H9 (cell line): ENCODE results near the gene SV2A. TPM values are rescaled to one million over a fixed set of nuclear protein-coding genes. Genes with fewer than 3 reads are reported as not detected.

Experiments used
- DNase-seq: peaks from one replicate; pipeline ENCODE4 v3.0.0-alpha.2; 2017
- H2AFZ ChIP-seq: one replicate; pipeline ENCODE4 v1.6.1; 2013; ENCODE audit warnings: mild to moderate bottlenecking, low read length, control low read depth, moderate library complexity
- H2AK5ac ChIP-seq: 2 replicates; pipeline ENCODE4 v1.6.1; 2013; ENCODE audit warnings: low read length, control low read depth, mixed read lengths; ENCODE audit not compliant: insufficient read length
- H2BK120ac ChIP-seq: one replicate; pipeline ENCODE4 v1.6.1; 2013; ENCODE audit warnings: low read depth, mild to moderate bottlenecking, low read length, control low read depth, inconsistent platforms; ENCODE audit not compliant: poor library complexity, severe bottlenecking
- H2BK12ac ChIP-seq: 2 replicates; pipeline ENCODE4 v1.6.1; 2013; ENCODE audit warnings: low read length, control low read depth, mixed read lengths, low read depth; ENCODE audit not compliant: insufficient read length
- H2BK15ac ChIP-seq: 2 replicates; pipeline ENCODE4 v1.6.1; 2013; ENCODE audit warnings: low read depth, low read length, control low read depth
- H2BK20ac ChIP-seq: one replicate; pipeline ENCODE4 v1.6.1; 2013; ENCODE audit warnings: low read depth, mild to moderate bottlenecking, low read length, control low read depth, inconsistent platforms; ENCODE audit not compliant: poor library complexity, severe bottlenecking
- H2BK5ac ChIP-seq: 2 replicates; pipeline ENCODE4 v1.6.1; 2013; ENCODE audit warnings: low read length, control low read depth, mixed read lengths; ENCODE audit not compliant: insufficient read length
- H3K14ac ChIP-seq: 2 replicates; pipeline ENCODE4 v1.6.1; 2013; ENCODE audit warnings: low read length, control low read depth; ENCODE audit not compliant: insufficient read depth
- H3K18ac ChIP-seq: 2 replicates; pipeline ENCODE4 v1.6.1; 2013; ENCODE audit warnings: low read depth, mild to moderate bottlenecking, mixed read lengths, low read length, control low read depth; ENCODE audit not compliant: insufficient read length
- H3K23ac ChIP-seq: 2 replicates; pipeline ENCODE4 v1.6.1; 2013; ENCODE audit warnings: low read length, control low read depth, mixed read lengths, low read depth; ENCODE audit not compliant: insufficient read length
- H3K23me2 ChIP-seq: 2 replicates; pipeline ENCODE4 v1.6.1; 2013; ENCODE audit warnings: low read depth, mild to moderate bottlenecking, mixed read lengths, low read length, control low read depth; ENCODE audit not compliant: insufficient read length, poor library complexity, severe bottlenecking
- H3K27ac ChIP-seq: 2 replicates; pipeline ENCODE4 v1.5.1; 2013; ENCODE audit warnings: low read length, control low read depth, mixed read lengths, low read depth; ENCODE audit not compliant: insufficient read length
- H3K27me3 ChIP-seq: 2 replicates; pipeline ENCODE4 v1.6.1; 2013; ENCODE audit warnings: low read length, control low read depth, inconsistent platforms; ENCODE audit not compliant: insufficient read depth
- H3K4ac ChIP-seq: 2 replicates; pipeline ENCODE4 v1.6.1; 2013; ENCODE audit warnings: low read depth, mild to moderate bottlenecking, control low read depth, inconsistent platforms, low read length, moderate library complexity
- H3K4me1 ChIP-seq: 2 replicates; pipeline ENCODE4 v1.6.1; 2013; ENCODE audit warnings: low read length, control low read depth, inconsistent platforms; ENCODE audit not compliant: insufficient read depth
- H3K4me2 ChIP-seq: 2 replicates; pipeline ENCODE4 v1.6.1; 2013; ENCODE audit warnings: low read length, control low read depth, mixed read lengths; ENCODE audit not compliant: insufficient read length, insufficient read depth
- H3K56ac ChIP-seq: 2 replicates; pipeline ENCODE4 v1.6.1; 2013; ENCODE audit warnings: low read depth, mild to moderate bottlenecking, mixed read lengths, low read length, control low read depth; ENCODE audit not compliant: insufficient read length
- H3K79me1 ChIP-seq: 2 replicates; pipeline ENCODE4 v1.6.1; 2013; ENCODE audit warnings: low read depth, mild to moderate bottlenecking, moderate library complexity, low read length, control low read depth, inconsistent platforms; ENCODE audit not compliant: insufficient read depth, poor library complexity, severe bottlenecking
- H3K79me2 ChIP-seq: 2 replicates; pipeline ENCODE4 v1.6.1; 2013; ENCODE audit warnings: low read length, control low read depth, inconsistent platforms; ENCODE audit not compliant: insufficient read depth
- H3K9ac ChIP-seq: 2 replicates; pipeline ENCODE4 v1.6.1; 2013; ENCODE audit warnings: low read length, control low read depth, mixed read lengths; ENCODE audit not compliant: insufficient read length; ENCODE audit errors: extremely low read depth
- H3K9me3 ChIP-seq: one replicate; pipeline ENCODE4 v1.6.1; 2013; ENCODE audit warnings: low read depth, low read length, inconsistent platforms; ENCODE audit not compliant: control insufficient read depth
- H3T11ph ChIP-seq: one replicate; pipeline ENCODE4 v1.6.1; 2013; ENCODE audit warnings: mild to moderate bottlenecking, low read length, control low read depth, inconsistent platforms
- H4K20me1 ChIP-seq: one replicate; pipeline ENCODE4 v1.6.1; 2013; ENCODE audit not compliant: control insufficient read depth, insufficient read length, insufficient read depth
- H4K5ac ChIP-seq: 2 replicates; pipeline ENCODE4 v1.6.1; 2013; ENCODE audit warnings: low read depth, mild to moderate bottlenecking, mixed read lengths, low read length, control low read depth; ENCODE audit not compliant: insufficient read length
- H4K8ac ChIP-seq: replicated peaks from 2 replicates; pipeline ENCODE4 v1.6.1; 2013; ENCODE audit warnings: low read length, control low read depth, mixed read lengths, low read depth; ENCODE audit not compliant: insufficient read length
- H4K91ac ChIP-seq: 2 replicates; pipeline ENCODE4 v1.6.1; 2013; ENCODE audit warnings: low read depth, mild to moderate bottlenecking, moderate library complexity, mixed read lengths, low read length, control low read depth; ENCODE audit not compliant: insufficient read length
- H3K27ac Mint-ChIP-seq, 3 experiments: 2 replicates in 2 of 3; 3 replicates in 1 of 3; pipeline ENCODE4 v1.8.0; 2020 to 2021; ENCODE audit warnings: mixed read lengths in 3 of 3, mild to moderate bottlenecking in 1 of 3, moderate library complexity in 1 of 3
- H3K27me3 Mint-ChIP-seq: 2 replicates; pipeline ENCODE4 v1.8.0; 2021; ENCODE audit warnings: low read depth, mild to moderate bottlenecking, moderate library complexity, mixed read lengths
- H3K36me3 Mint-ChIP-seq, 3 experiments: 2 replicates in 2 of 3; 3 replicates in 1 of 3; pipeline ENCODE4 v1.8.0; 2020 to 2021; ENCODE audit warnings: low read depth in 3 of 3, mixed read lengths in 3 of 3; ENCODE audit not compliant: insufficient read depth in 1 of 3
- H3K4me1 Mint-ChIP-seq, 2 experiments: 2 replicates each; pipeline ENCODE4 v1.8.0; 2020; ENCODE audit warnings: mixed read lengths in 2 of 2
- H3K4me3 Mint-ChIP-seq, 2 experiments: 2 replicates in 1 of 2; 3 replicates in 1 of 2; pipeline ENCODE4 v1.8.0; 2020 to 2021; ENCODE audit warnings: mild to moderate bottlenecking in 2 of 2, mixed read lengths in 2 of 2, moderate library complexity in 1 of 2
- H3K9me3 Mint-ChIP-seq, 2 experiments: 2 replicates in 1 of 2; 3 replicates in 1 of 2; pipeline ENCODE4 v1.8.0; 2020; ENCODE audit warnings: mild to moderate bottlenecking in 2 of 2, mixed read lengths in 2 of 2, moderate library complexity in 1 of 2
- WGBS: extraction: QIAGEN DNeasy Blood & Tissue Kit; methylation state at CpG from one replicate; pipeline ENCODE4 v1.1.7; 2013; ENCODE audit warnings: missing lambda C conversion rate, low lambda C conversion rate, mixed read lengths; ENCODE audit not compliant: insufficient read length; ENCODE audit errors: extremely low coverage; 5-methylcytosine and 5-hydroxymethylcytosine counted together
- total RNA-seq: library from RNA; stranded (reverse); gene quantifications from 2 replicates; pipeline ENCODE4 v1.2.1, GENCODE V29; 2021
- TF ChIP-seq, protein P1 (sequence below): fragments of 200-600 bp; sonication (generic); conservative IDR thresholded peaks from 3 replicates; pipeline ENCODE4 v1.8.0; 2021; ENCODE audit warnings: antibody characterized with exemption, mild to moderate bottlenecking

SV2A gene
- total RNA-seq, 1 experiment from 2014 or later = 42.4 TPM

DNA sequence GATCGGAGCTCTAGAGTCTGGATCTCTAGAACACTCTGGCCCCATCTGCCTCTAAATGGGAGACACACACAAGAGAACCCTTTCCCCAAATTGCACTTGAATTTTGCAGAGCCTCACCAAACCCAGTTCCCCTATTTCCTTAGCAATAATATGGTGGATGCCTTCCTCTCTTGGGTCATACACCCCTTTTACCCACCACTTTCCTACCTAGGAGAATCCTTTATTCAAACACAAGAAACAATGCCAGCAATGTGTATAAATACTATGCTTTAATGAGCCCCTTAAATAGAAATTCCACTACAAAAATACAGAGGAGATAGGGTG is 10.7 kb upstream of the SV2A start:
- Histone ChIP-seq H4K20me1 (no peaks in the 10 kb centered on the region), H3K79me2 (peaks cover 8% of the 10 kb centered on the region; the same call in 1 of the 2 replicates), H3K14ac (peak overlapping the region; percentile 86; the same call in 1 of the 2 replicates), H4K5ac (no peak overlapping the region), H3K23ac (no peak overlapping the region), H2AFZ (no peak overlapping the region), H3K4ac (no peak overlapping the region), H3K27ac (peak overlapping the region; percentile 91), H3T11ph (no peak overlapping the region), H3K56ac (no peak overlapping the region), H3K79me1 (peaks cover 11% of the 10 kb centered on the region), H2BK15ac (no peak overlapping the region), H3K23me2 (peaks cover 11% of the 10 kb centered on the region), H3K18ac (peak overlapping the region; percentile 89), H2BK12ac (no peak overlapping the region), H2AK5ac (no peak overlapping the region), H2BK120ac (no peak overlapping the region), H2BK5ac (no peak overlapping the region), H3K9me3 (no peaks in the 10 kb centered on the region), H2BK20ac (no peak overlapping the region), H3K27me3 (no peaks in the 10 kb centered on the region), H4K8ac (no peak overlapping the region), H3K9ac (peak overlapping the region; percentile 91), H3K4me2 (peak overlapping the region; percentile 96), H3K4me1 (peaks cover 2% of the 10 kb centered on the region; the same call in 1 of the 2 replicates), H4K91ac (no peak overlapping the region)
- H3K4me3 Mint-ChIP-seq = peak overlapping the region; percentile 97 to 100
- peak overlapping the region; percentile 97 to 99 (median 99) for H3K27ac Mint-ChIP-seq
- no peak for DNase-seq
- H3K9me3 Mint-ChIP-seq = no peaks in the 10 kb centered on the region; a peak in 1 of 5 replicates
- H3K4me1 Mint-ChIP-seq = peaks cover 19 to 26% of the 10 kb centered on the region in 2 experiments
- TF ChIP-seq, protein P1, sequence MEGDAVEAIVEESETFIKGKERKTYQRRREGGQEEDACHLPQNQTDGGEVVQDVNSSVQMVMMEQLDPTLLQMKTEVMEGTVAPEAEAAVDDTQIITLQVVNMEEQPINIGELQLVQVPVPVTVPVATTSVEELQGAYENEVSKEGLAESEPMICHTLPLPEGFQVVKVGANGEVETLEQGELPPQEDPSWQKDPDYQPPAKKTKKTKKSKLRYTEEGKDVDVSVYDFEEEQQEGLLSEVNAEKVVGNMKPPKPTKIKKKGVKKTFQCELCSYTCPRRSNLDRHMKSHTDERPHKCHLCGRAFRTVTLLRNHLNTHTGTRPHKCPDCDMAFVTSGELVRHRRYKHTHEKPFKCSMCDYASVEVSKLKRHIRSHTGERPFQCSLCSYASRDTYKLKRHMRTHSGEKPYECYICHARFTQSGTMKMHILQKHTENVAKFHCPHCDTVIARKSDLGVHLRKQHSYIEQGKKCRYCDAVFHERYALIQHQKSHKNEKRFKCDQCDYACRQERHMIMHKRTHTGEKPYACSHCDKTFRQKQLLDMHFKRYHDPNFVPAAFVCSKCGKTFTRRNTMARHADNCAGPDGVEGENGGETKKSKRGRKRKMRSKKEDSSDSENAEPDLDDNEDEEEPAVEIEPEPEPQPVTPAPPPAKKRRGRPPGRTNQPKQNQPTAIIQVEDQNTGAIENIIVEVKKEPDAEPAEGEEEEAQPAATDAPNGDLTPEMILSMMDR = no peak
- H3K36me3 Mint-ChIP-seq = peaks cover 28 to 38% (median 37%) of the 10 kb centered on the region in 3 experiments
- H3K27me3 Mint-ChIP-seq = no peaks in the 10 kb centered on the region
- no CpG with 5 or more reads among the region's 1 CpG for WGBS
